Breast epithelium (tissue), 4 donors: ENCODE measurements around the gene POLR3C. TPM values are rescaled to one million over a fixed set of nuclear protein-coding genes. Genes with fewer than 3 reads are reported as not detected.

Experiments
- DNase-seq, 2 donors: peaks; one replicate each; pipeline ENCODE4 v3.0.0-alpha.2; 2019; ENCODE audit warnings: low spot score in 2 of 2
- H3K27ac ChIP-seq, 2 donors: fragments of 200-600 bp; sonication (generic) in 1 of 2; one replicate each; pipeline ENCODE4 v1.5.1; 2016 to 2019; ENCODE audit warnings: mild to moderate bottlenecking in 1 of 2
- H3K27me3 ChIP-seq, 2 donors: fragments of 200-600 bp; sonication (generic) in 1 of 2; one replicate each; pipeline versions ENCODE4 v1.5.1 to v1.6.0; 2017 to 2019; ENCODE audit warnings: control low read depth in 1 of 2, mild to moderate bottlenecking in 1 of 2
- H3K36me3 ChIP-seq: fragments of 200-600 bp; one replicate; pipeline ENCODE4 v1.5.1; 2019
- H3K4me1 ChIP-seq, 2 donors: fragments of 200-600 bp; sonication (generic); one replicate each; pipeline ENCODE4 v1.5.1; 2016 to 2019; ENCODE audit warnings: control low read depth in 1 of 2
- H3K4me3 ChIP-seq, 3 donors: fragments of 200-600 bp; sonication (generic); 1 replicate in 2 of 3; 2 replicates in 1 of 3; pipeline ENCODE4 v1.5.1; 2016 to 2019; ENCODE audit warnings: mild to moderate bottlenecking in 3 of 3, moderate library complexity in 2 of 3
- H3K9me3 ChIP-seq, 2 donors: fragments of 200-600 bp; sonication (generic) in 1 of 2; one replicate each; pipeline ENCODE4 v1.5.1; 2016 to 2019; ENCODE audit warnings: control low read depth in 1 of 2
- POLR2A ChIP-seq: fragments of 450-650 bp; IDR thresholded peaks from one replicate; pipeline ENCODE4 v1.6.1; 2016; ENCODE audit warnings: antibody characterized with exemption, mild to moderate bottlenecking, moderate library complexity
- POLR2AphosphoS5 ChIP-seq, 3 donors: sonication (generic); formaldehyde crosslinking; IDR thresholded peaks; one replicate each; pipeline ENCODE4 v1.6.1; 2017; ENCODE audit warnings: antibody characterized with exemption in 3 of 3
- intact Hi-C: fragments of 100-400 bp; cut with DNase I; formaldehyde crosslinking; loops from one replicate; pipeline ENCODE4 v1.15.1; 2023; ENCODE audit warnings: low total_unique reads
- total RNA-seq, 3 donors: library from RNA; depleted of rRNA; stranded (reverse); fragments of >200 nt; gene quantifications; one replicate each; pipeline ENCODE4 v1.1.0, GENCODE V29; 2016
- TF ChIP-seq, protein P1 (sequence below), 3 donors: fragments of 450-650 bp; IDR thresholded peaks; one replicate each; pipeline ENCODE4 v1.5.1; 2016 to 2017; ENCODE audit warnings: antibody characterized with exemption in 3 of 3, mild to moderate bottlenecking in 3 of 3, moderate library complexity in 3 of 3

The POLR3C gene
- total RNA-seq: 10 to 100 TPM; 40.5 to 50.3 (median 40.6) TPM

DNA sequence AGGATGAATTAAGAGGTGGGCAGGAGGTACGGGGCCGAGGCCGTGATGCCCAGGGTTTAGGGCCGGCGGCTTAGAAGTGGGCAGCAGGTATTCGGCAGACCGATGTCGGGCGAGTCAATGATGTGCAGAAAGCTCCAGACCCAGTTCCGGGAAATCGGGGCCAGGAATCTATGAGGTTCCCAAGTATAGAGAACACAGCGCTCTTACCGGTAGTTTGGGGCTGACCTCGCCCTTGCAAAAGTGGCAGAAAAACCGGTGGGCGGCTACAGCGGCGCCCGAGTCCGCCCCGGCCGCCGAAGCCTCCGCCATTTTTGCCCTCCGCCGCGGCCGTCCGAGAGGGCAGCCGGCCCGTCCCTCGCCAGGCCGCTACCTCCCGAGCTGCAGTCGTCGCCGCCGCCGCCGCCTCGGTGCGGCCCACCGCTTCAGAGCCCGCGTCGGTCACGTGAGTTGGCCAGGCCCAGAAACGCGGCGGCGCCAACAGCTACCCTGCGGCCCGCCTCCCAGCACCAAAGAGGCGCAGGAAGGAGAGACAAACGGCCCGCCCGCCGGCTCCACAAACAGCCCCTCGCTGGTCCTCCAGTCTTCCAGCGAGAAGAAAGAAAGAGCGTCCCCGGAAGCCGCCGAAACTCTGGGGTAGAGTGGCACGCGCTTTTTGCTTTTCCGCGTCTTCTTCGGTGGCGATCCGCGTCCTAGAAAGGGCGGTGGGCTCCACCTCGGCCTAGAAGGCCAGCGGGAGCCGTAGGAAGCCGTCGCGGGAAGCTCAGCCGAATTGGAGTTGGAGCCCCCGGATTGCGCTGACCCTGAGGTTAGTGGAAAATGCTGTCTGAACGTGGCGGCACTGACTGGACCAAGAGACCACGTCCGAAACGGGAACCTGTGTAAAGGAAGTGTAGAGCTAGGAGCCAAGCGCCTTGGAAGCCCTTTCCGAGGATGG is at the start of gene POLR3C, which contains the start of gene RNF115:
TSS of gene POLR3C (plus strand) at position 636 of the 934 bp plus-strand sequence. CDS start 1,577 bp downstream, outside the sequence.
TSS of gene RNF115 (minus strand) at position 531 of the 934 bp plus-strand sequence. CDS start at position 309, 222 bp downstream.
- TF ChIP-seq, protein P1, sequence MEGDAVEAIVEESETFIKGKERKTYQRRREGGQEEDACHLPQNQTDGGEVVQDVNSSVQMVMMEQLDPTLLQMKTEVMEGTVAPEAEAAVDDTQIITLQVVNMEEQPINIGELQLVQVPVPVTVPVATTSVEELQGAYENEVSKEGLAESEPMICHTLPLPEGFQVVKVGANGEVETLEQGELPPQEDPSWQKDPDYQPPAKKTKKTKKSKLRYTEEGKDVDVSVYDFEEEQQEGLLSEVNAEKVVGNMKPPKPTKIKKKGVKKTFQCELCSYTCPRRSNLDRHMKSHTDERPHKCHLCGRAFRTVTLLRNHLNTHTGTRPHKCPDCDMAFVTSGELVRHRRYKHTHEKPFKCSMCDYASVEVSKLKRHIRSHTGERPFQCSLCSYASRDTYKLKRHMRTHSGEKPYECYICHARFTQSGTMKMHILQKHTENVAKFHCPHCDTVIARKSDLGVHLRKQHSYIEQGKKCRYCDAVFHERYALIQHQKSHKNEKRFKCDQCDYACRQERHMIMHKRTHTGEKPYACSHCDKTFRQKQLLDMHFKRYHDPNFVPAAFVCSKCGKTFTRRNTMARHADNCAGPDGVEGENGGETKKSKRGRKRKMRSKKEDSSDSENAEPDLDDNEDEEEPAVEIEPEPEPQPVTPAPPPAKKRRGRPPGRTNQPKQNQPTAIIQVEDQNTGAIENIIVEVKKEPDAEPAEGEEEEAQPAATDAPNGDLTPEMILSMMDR (IDR thresholded peaks at IDR 0.05): peak in 1 of 3 donors; percentile 5
- TF ChIP-seq POLR2A (peak; percentile 62), POLR2AphosphoS5 (IDR thresholded peaks at IDR 0.05) (peak; percentile 79 to 82 (median 82))
- Histone ChIP-seq H3K9me3 (no peaks in the 10 kb centered on the region), H3K4me1 (peaks cover 0 to 9% of the 10 kb centered on the region in 2 donors), H3K36me3 (peaks cover 2% of the 10 kb centered on the region), H3K4me3 (peak within 1 kb of the TSS; percentile 66 to 86 (median 85)), H3K27me3 (no peaks in the 10 kb centered on the region), H3K27ac (peak within 1 kb of the TSS; percentile 89 to 97)
- DNase-seq: peak; percentile 83 to 87
- intact Hi-C loops: no loop called here

DNA sequence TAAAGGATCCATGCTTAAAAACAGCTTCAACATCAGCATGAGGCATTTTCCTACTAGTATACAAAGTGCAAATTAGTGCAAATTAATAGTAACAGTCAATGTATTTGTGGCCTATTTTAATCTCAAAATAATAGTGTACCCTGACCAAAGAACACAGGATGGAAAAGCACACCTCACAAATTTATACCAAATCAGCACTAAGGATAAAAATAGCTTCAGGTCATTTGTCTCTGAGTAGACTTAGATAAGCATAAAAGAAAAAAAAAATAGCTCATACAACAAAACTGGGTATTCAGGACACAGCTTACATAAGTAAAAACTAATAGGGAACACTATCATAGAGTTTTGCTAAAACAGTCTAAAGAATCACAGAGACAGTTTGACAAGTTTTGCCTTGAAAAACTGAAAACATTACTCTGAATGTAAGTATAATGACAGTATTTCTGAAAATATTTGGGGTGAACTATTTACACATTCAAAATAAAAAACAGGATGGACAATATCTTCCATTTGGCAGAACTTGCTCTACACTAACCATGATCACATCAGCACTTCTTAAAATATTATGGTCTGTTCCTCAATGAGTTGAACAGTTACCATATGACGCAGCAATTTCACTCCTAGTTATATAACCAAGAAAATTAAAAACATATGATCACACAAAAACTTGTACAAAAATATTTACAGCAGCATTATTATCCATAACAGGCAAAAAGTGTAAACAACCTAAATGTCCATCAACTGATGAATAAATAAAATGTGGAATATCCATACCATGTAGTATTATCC is 46.4 kb upstream of the POLR3C start:
- Histone ChIP-seq H3K27me3 (no peaks in the 10 kb centered on the region), H3K4me1 (no peaks in the 10 kb centered on the region), H3K36me3 (no peaks in the 10 kb centered on the region), H3K4me3 (no peak overlapping the region), H3K27ac (no peak overlapping the region), H3K9me3 (no peaks in the 10 kb centered on the region)
- no peak for DNase-seq
- no peak for TF ChIP-seq POLR2AphosphoS5 (IDR thresholded peaks at IDR 0.05)
- no peak for TF ChIP-seq POLR2A
- TF ChIP-seq, protein P1 (IDR thresholded peaks at IDR 0.05): no peak
- intact Hi-C loops: no loop called here

DNA sequence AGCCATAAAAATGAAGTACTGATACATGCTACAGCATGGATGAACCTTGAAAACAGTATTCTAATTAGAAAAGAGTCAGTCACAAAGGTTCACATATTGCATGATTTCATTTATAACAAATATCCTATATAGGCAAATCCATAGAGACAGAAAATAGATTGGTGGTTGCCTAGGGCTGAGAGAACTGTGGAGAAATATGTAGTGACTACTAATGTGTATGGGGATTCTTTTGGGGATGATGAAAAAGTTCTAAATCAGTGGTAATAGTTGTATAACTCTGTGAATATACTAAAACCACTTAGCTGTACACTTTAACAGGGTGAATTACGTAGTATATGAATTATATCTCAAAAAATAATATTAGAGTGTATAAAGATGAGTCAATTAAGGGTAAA is 45.9 kb upstream of the POLR3C start:
- no peaks in the 10 kb centered on the region for H3K36me3 ChIP-seq
- no peak for TF ChIP-seq POLR2AphosphoS5 (IDR thresholded peaks at IDR 0.05)
- TF ChIP-seq, protein P1 (IDR thresholded peaks at IDR 0.05): no peak
- no peak for TF ChIP-seq POLR2A
- no peak overlapping the region for H3K27ac ChIP-seq

DNA sequence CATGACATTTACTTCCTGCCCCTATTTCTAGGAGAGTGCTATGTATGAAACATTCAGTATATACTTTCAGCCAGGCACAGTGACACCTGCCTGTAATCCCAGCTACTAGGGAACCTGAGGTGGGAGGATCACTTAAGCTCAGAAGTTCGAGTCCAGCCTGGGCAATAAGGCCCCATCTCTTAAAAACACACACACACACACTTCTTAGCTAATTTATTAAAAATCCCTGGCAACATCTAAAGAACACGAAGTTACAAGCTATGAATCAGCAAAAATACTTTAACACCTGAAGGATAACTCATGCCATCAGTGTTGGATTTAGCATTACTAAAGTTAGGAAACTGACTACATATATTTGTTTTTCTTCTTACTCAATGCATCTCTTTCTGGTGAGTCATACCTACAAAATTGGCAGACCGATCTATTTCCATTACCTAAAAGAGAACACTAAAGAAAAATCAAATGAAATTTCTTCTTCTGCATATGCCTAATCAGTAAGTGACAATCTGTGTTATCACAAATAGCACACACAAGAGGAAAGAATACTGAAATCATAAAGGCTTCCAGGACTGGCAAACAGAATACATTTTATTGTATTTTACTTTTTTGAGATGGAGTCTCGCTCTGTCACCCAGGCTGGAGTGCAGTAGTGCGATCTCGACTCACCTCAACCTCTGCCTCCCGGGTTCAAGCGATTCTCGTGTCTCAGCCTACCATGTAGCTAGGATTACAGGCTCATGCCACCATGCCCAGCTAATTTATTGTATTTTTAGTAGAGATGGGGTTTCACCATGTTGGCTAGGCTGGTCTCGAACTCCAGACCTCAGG is 41.5 kb upstream of the POLR3C start:
- Histone ChIP-seq H3K4me3 (no peak overlapping the region), H3K36me3 (no peaks in the 10 kb centered on the region), H3K4me1 (no peaks in the 10 kb centered on the region), H3K9me3 (no peaks in the 10 kb centered on the region), H3K27me3 (no peaks in the 10 kb centered on the region), H3K27ac (peak overlapping the region; percentile 45 to 60)
- no peak for DNase-seq
- intact Hi-C loops: no loop called here
- TF ChIP-seq POLR2A (no peak), POLR2AphosphoS5 (IDR thresholded peaks at IDR 0.05) (no peak)
- TF ChIP-seq, protein P1 (IDR thresholded peaks at IDR 0.05): no peak

More for the DNA sequence above, 45.9 kb upstream of the POLR3C start:
- Histone ChIP-seq H3K4me3 (no peak overlapping the region), H3K9me3 (no peaks in the 10 kb centered on the region), H3K27me3 (no peaks in the 10 kb centered on the region), H3K4me1 (no peaks in the 10 kb centered on the region)
- intact Hi-C loops: no loop called here
- no peak for DNase-seq
